LNCaP clone FGC (cell line): ENCODE results near the gene PTGR1.

ENCODE experiments used
- DNase-seq: peaks from one replicate; pipeline ENCODE4 v3.0.0-alpha.2; 2011; ENCODE audit warnings: low read depth
- H3K4me3 ChIP-seq: 2 replicates; pipeline ENCODE4 v1.5.1; 2011; ENCODE audit warnings: mild to moderate bottlenecking, low read depth, low read length, control low read depth
- CTCF ChIP-seq: IDR thresholded peaks from 2 replicates; pipeline ENCODE4 v1.5.1; 2012; ENCODE audit warnings: mild to moderate bottlenecking; ENCODE audit not compliant: control insufficient read depth, insufficient read depth; ENCODE audit errors: extremely low read depth

PTGR1 gene

GRCh38 chr9:111601237-111602018, 2.0 kb upstream of the PTGR1 start:
- no peak overlapping the region for H3K4me3 ChIP-seq
- TF ChIP-seq CTCF: no peak
- peak; percentile 58 for DNase-seq

- DNase-seq: no peak
- peak overlapping the region; percentile 67 for H3K4me3 ChIP-seq
- TF ChIP-seq CTCF: no peak
Observed at GRCh38 chr9:111599955-111600343, 502 bp upstream of the PTGR1 start.

- no peak for TF ChIP-seq CTCF
- DNase-seq: no peak
- H3K4me3 ChIP-seq: peak overlapping the region; percentile 67
Observed at GRCh38 chr9:111598733-111599091, 735 bp downstream of the PTGR1 start.

- DNase-seq: no peak
- H3K4me3 ChIP-seq: peak overlapping the region; percentile 67
- TF ChIP-seq CTCF: peak; percentile 69
Observed at GRCh38 chr9:111597852-111598732, 1.4 kb downstream of the PTGR1 start.

GRCh38 chr9:111588846-111589245, 10.6 kb downstream of the PTGR1 start:
- H3K4me3 ChIP-seq: no peak overlapping the region
- TF ChIP-seq CTCF: no peak
- DNase-seq: no peak

- no peak for TF ChIP-seq CTCF
- no peak for DNase-seq
- no peak overlapping the region for H3K4me3 ChIP-seq
Observed at GRCh38 chr9:111586378-111586777, 13.1 kb downstream of the PTGR1 start.
